HG03060 (cell line): Measurements from ENCODE around the gene CDK5RAP3.
"Not testable (repeated sequence)": the region's sequence is repeated elsewhere in the genome, so short reads cannot be mapped to it uniquely, and the experiment has no call there.

Experiments
- ATAC-seq: cut with Tn5 transposase; IDR thresholded peaks from one replicate; pipeline ENCODE4 v1.9.1; 2021; ENCODE audit warnings: low read depth, moderate number of reproducible peaks; ENCODE audit not compliant: unreplicated experiment

CDK5RAP3 gene

GRCh38 chr17:47994724-47995123 lies 23.8 kb downstream of the CDK5RAP3 start:
- ATAC-seq, result no peak

- no peak for ATAC-seq
Observed at GRCh38 chr17:47995241-47995935, 24.5 kb downstream of the CDK5RAP3 start.

- no peak for ATAC-seq
Observed at GRCh38 chr17:47996201-47996600, 25.3 kb downstream of the CDK5RAP3 start.

- no peak for ATAC-seq
Observed at GRCh38 chr17:47997586-47997985, 26.7 kb downstream of the CDK5RAP3 start.

- ATAC-seq, result no peak
Observed at GRCh38 chr17:47998044-47998443, 27.1 kb downstream of the CDK5RAP3 start.

- ATAC-seq, result no peak
Observed at GRCh38 chr17:47999582-47999981, 28.7 kb downstream of the CDK5RAP3 start.

- ATAC-seq, result no peak
Observed at GRCh38 chr17:48001197-48001596, 30.3 kb downstream of the CDK5RAP3 start.

GRCh38 chr17:48001657-48002056 lies 30.7 kb downstream of the CDK5RAP3 start:
- ATAC-seq, result not testable (repeated sequence)

- ATAC-seq, result no peak
Observed at GRCh38 chr17:48002266-48002915, 31.5 kb downstream of the CDK5RAP3 start.

GRCh38 chr17:48002916-48003416 lies 32.1 kb downstream of the CDK5RAP3 start:
- ATAC-seq, result no peak

- no peak for ATAC-seq
Observed at GRCh38 chr17:48003417-48004151, 32.7 kb downstream of the CDK5RAP3 start.

- no peak for ATAC-seq
Observed at GRCh38 chr17:48004983-48005382, 34.1 kb downstream of the CDK5RAP3 start.

GRCh38 chr17:48006936-48007709 lies 36.2 kb downstream of the CDK5RAP3 start:
- no peak for ATAC-seq

- no peak for ATAC-seq
Observed at GRCh38 chr17:48010193-48010592, 39.3 kb downstream of the CDK5RAP3 start.

- ATAC-seq, result no peak
Observed at GRCh38 chr17:48011405-48012150, 40.7 kb downstream of the CDK5RAP3 start.

GRCh38 chr17:48012151-48012520 lies 41.2 kb downstream of the CDK5RAP3 start:
- ATAC-seq, result no peak

- ATAC-seq, result no peak
Observed at GRCh38 chr17:48012654-48013053, 41.7 kb downstream of the CDK5RAP3 start.

- no peak for ATAC-seq
Observed at GRCh38 chr17:48013876-48014594, 43.1 kb downstream of the CDK5RAP3 start.

- no peak for ATAC-seq
Observed at GRCh38 chr17:48014595-48015111, 43.7 kb downstream of the CDK5RAP3 start.
